HCT116 (cell line): ENCODE data around the gene SVIP. TPM values are rescaled to one million over a fixed set of nuclear protein-coding genes. Genes with fewer than 3 reads are reported as not detected.

Experiments used
- ATAC-seq: fragments of 200-7000 bp; cut with Tn5 transposase; 2 replicates; pipeline ENCODE4 v1.9.1; 2020; ENCODE audit warnings: mild to moderate bottlenecking, moderate library complexity
- BruUV-seq: library from RNA; stranded (reverse); fragments of 400-500 nt; replicated peaks from 2 replicates; lab custom pipeline; 2021; lab: Mats Ljungman, UMichigan
- CTCF ChIA-PET: fragments of 300-600 bp; sonication (Branson Sonifier 250); formaldehyde crosslinking; loops from one replicate; lab custom pipeline; 2021; ENCODE audit warnings: antibody characterized with exemption; lab: Charles Lee
- POLR2A ChIA-PET: fragments of 300-600, 350-600 bp; sonication (Branson Sonifier 250); formaldehyde crosslinking; loops from one replicate; lab custom pipeline; 2021; ENCODE audit warnings: antibody characterized with exemption; lab: Charles Lee
- RAD21 ChIA-PET, 2 experiments: fragments of 300-600 bp; sonication (Branson Sonifier 250); formaldehyde crosslinking; loops; one replicate each; lab custom pipeline; 2023; ENCODE audit warnings: low total read pairs in 2 of 2; ENCODE audit not compliant: uncharacterized antibody in 2 of 2, unreplicated experiment in 2 of 2, low non-redundant PET in 1 of 2; lab: Charles Lee
- DNase-seq: peaks from one replicate; pipeline ENCODE4 v3.0.0-alpha.2; 2010; ENCODE audit warnings: low read depth, low spot score
- H2AFZ ChIP-seq: fragments of 200-600 bp; shearing (Covaris generic), sonication (generic); 2 replicates; pipeline ENCODE4 v1.6.1; 2017; ENCODE audit warnings: low read depth, mixed run types, mixed read lengths, antibody characterized with exemption, low read length; ENCODE audit not compliant: poor library complexity, severe bottlenecking
- H3K27ac ChIP-seq: 2 replicates; pipeline ENCODE4 v1.5.1; 2012; ENCODE audit warnings: low read depth, low read length
- H3K27me3 ChIP-seq: fragments of 200-600 bp; sonication (generic); 2 replicates; pipeline ENCODE4 v1.6.1; 2016; ENCODE audit warnings: mixed run types, low read length, mixed read lengths; ENCODE audit not compliant: insufficient read depth
- H3K36me3 ChIP-seq, 2 experiments: fragments of 200-500 bp in 1 of 2; fragments of 200-600 bp in 1 of 2; sonication (Bioruptor generic) in 1 of 2; sonication (generic) in 1 of 2; 2 replicates each; pipeline versions ENCODE4 v1.5.1 to v1.6.1; 2014 to 2016; ENCODE audit warnings: low read length in 2 of 2, inconsistent platforms in 1 of 2, mixed read lengths in 1 of 2, mixed run types in 1 of 2; ENCODE audit not compliant: insufficient read depth in 2 of 2, control insufficient read depth in 1 of 2
- H3K4me1 ChIP-seq, 2 experiments: fragments of 200-600 bp in 1 of 2; sonication (generic) in 1 of 2; 2 replicates each; pipeline versions ENCODE4 v1.5.1 to v1.6.1; 2012 to 2017; ENCODE audit warnings: low read length in 2 of 2, inconsistent platforms in 1 of 2, mild to moderate bottlenecking in 1 of 2, mixed read lengths in 1 of 2, mixed run types in 1 of 2, moderate library complexity in 1 of 2; ENCODE audit not compliant: insufficient read depth in 2 of 2, control insufficient read depth in 1 of 2
- H3K4me2 ChIP-seq: fragments of 200-600 bp; sonication (generic); 2 replicates; pipeline ENCODE4 v1.6.1; 2017; ENCODE audit warnings: mixed run types, low read length, mixed read lengths
- H3K4me3 ChIP-seq, 2 experiments: fragments of 200-600 bp in 1 of 2; sonication (generic) in 1 of 2; replicated peaks in 1 of 2; 2 replicates each; pipeline ENCODE4 v1.5.1; 2011 to 2016; ENCODE audit warnings: low read length in 2 of 2, control low read depth in 1 of 2, low read depth in 1 of 2, mild to moderate bottlenecking in 1 of 2, mixed read lengths in 1 of 2, mixed run types in 1 of 2
- H3K79me2 ChIP-seq: fragments of 200-600 bp; sonication (generic); 2 replicates; pipeline ENCODE4 v1.6.1; 2017; ENCODE audit warnings: mild to moderate bottlenecking, mixed run types, low read length, moderate library complexity, mixed read lengths; ENCODE audit not compliant: insufficient read depth
- H3K9ac ChIP-seq: fragments of 200-600 bp; sonication (generic); 2 replicates; pipeline ENCODE4 v1.6.1; 2016; ENCODE audit warnings: low read length, mixed read lengths
- H3K9me2 ChIP-seq: fragments of 200-600 bp; sonication (generic), shearing (Covaris generic); 2 replicates; pipeline ENCODE4 v1.6.1; 2017; ENCODE audit warnings: mixed run types, mild to moderate bottlenecking, moderate library complexity; ENCODE audit not compliant: insufficient read depth
- H3K9me3 ChIP-seq, 2 experiments: fragments of 200-500 bp in 1 of 2; fragments of 200-600 bp in 1 of 2; sonication (Bioruptor generic) in 1 of 2; sonication (generic) in 1 of 2; 2 replicates each; pipeline ENCODE4 v1.6.1; 2014 to 2017; ENCODE audit warnings: low read length in 2 of 2, mixed read lengths in 2 of 2, inconsistent platforms in 1 of 2, low read depth in 1 of 2, mild to moderate bottlenecking in 1 of 2, mixed run types in 1 of 2, moderate library complexity in 1 of 2; ENCODE audit not compliant: control insufficient read depth in 1 of 2, insufficient read depth in 1 of 2
- H4K20me1 ChIP-seq: fragments of 200-600 bp; sonication (generic), shearing (Covaris generic); 2 replicates; pipeline ENCODE4 v1.6.1; 2017; ENCODE audit warnings: mixed run types, mild to moderate bottlenecking, moderate library complexity; ENCODE audit not compliant: insufficient read depth
- EGR1 ChIP-seq: IDR thresholded peaks from 2 replicates; pipeline ENCODE4 v1.6.1; 2012; ENCODE audit warnings: low read depth
- ELF1 ChIP-seq: IDR thresholded peaks from 2 replicates; pipeline ENCODE4 v1.6.1; 2012; ENCODE audit warnings: low read depth, borderline replicate concordance
- EZH2 ChIP-seq: fragments of 200-600 bp; sonication (generic); IDR thresholded peaks from 2 replicates; pipeline ENCODE4 v1.6.1; 2017; ENCODE audit warnings: antibody characterized with exemption, mixed run types
- EZH2phosphoT487 ChIP-seq: fragments of 200-600 bp; IDR thresholded peaks from 2 replicates; pipeline ENCODE4 v1.6.1; 2018; ENCODE audit warnings: antibody characterized with exemption, borderline replicate concordance
- JUND ChIP-seq: IDR thresholded peaks from 2 replicates; pipeline ENCODE4 v1.6.1; 2012
- POLR2A ChIP-seq: IDR thresholded peaks from 2 replicates; pipeline ENCODE4 v1.7.0; 2011; ENCODE audit warnings: borderline replicate concordance; ENCODE audit not compliant: insufficient read depth, insufficient read length; ENCODE audit errors: extremely low read depth
- SIN3A ChIP-seq: IDR thresholded peaks from 2 replicates; pipeline ENCODE4 v1.6.1; 2012; ENCODE audit warnings: low read depth
- SP1 ChIP-seq: IDR thresholded peaks from 2 replicates; pipeline ENCODE4 v1.6.1; 2012; ENCODE audit warnings: low read depth
- TCF7L2 ChIP-seq: IDR thresholded peaks from 2 replicates; pipeline ENCODE4 v1.7.0; 2011; ENCODE audit warnings: borderline replicate concordance, inconsistent platforms; ENCODE audit not compliant: insufficient read depth, insufficient read length; ENCODE audit errors: extremely low read depth
- intact Hi-C: fragments of 100-400 bp; cut with micrococcal nuclease; formaldehyde crosslinking; loops from 2 replicates; pipeline ENCODE4 v1.10.0; 2022
- total RNA-seq: library from RNA; stranded (reverse); gene quantifications from one replicate; pipeline ENCODE4 v1.2.1, GENCODE V29; 2021; ENCODE audit not compliant: unreplicated experiment

Gene SVIP
- total RNA-seq, 1 experiment from 2014 or later, result 18.6 TPM

GRCh38 chr11:22832315-22833015, 2.9 kb upstream of the SVIP start:
- Histone ChIP-seq H3K36me3 (no peaks in the 10 kb centered on the region), H3K4me2 (peak overlapping the region; percentile 19; the same call in 1 of the 2 replicates), H3K9me3 (no peaks in the 10 kb centered on the region), H2AFZ (no peak overlapping the region), H3K79me2 (peaks cover 4% of the 10 kb centered on the region; the same call in 1 of the 2 replicates), H3K4me3 (no peak overlapping the region), H3K9ac (no peak overlapping the region), H3K9me2 (no peaks in the 10 kb centered on the region), H3K27me3 (no peaks in the 10 kb centered on the region), H4K20me1 (no peaks in the 10 kb centered on the region), H3K4me1 (peaks cover 0 to 26% of the 10 kb centered on the region in 2 experiments; a peak in 3 of 4 replicates), H3K27ac (no peak overlapping the region)
- ChIA-PET RAD21 (no interaction called here), CTCF (no interaction called here), POLR2A (no interaction called here)
- ATAC-seq (no peak), DNase-seq (peak; percentile 6)
- no TSS peak for BruUV-seq
- intact Hi-C loops, result no loop called here
- TF ChIP-seq EGR1 (no peak), ELF1 (no peak), SP1 (0 out of 2 replicates have a peak, but pooled peaks have one; percentile 19), JUND (0 out of 2 replicates have a peak, but pooled peaks have one; percentile 16)

GRCh38 chr11:22830082-22830414, 447 bp upstream of the SVIP start:
- Histone ChIP-seq H3K79me2 (peaks cover 4% of the 10 kb centered on the region; the same call in 1 of the 2 replicates), H3K27me3 (no peaks in the 10 kb centered on the region), H4K20me1 (no peaks in the 10 kb centered on the region), H3K9me3 (no peaks in the 10 kb centered on the region), H3K36me3 (no peaks in the 10 kb centered on the region; a peak in 1 of 4 replicates), H3K9ac (no peak overlapping the region), H3K27ac (no peak overlapping the region), H2AFZ (peak overlapping the region; percentile 96), H3K4me1 (peaks cover 0 to 26% of the 10 kb centered on the region in 2 experiments; a peak in 3 of 4 replicates), H3K4me3 (peak overlapping the region; percentile 32 to 81), H3K4me2 (peak overlapping the region; percentile 89), H3K9me2 (no peaks in the 10 kb centered on the region)
- no peak for DNase-seq
- no peak for TF ChIP-seq POLR2A
- TF ChIP-seq SIN3A, result no peak
- no peak for TF ChIP-seq EZH2phosphoT487
- no peak for TF ChIP-seq TCF7L2
- TF ChIP-seq EZH2, result no peak
- RAD21 ChIA-PET, result interaction anchor here in 1 of 2 experiments (1.0 kb wide), 1 partner anchor 42 kb away, joined by 4 read pairs; no protein-coding TSS in a partner anchor
- CTCF ChIA-PET, result interaction anchor here (1.2 to 1.7 kb wide), 4 partner anchors 8 to 46 kb away, joined by 3 to 8 read pairs (median 4); no protein-coding TSS in a partner anchor
- POLR2A ChIA-PET, result interaction anchor here (0.7 to 1.3 kb wide), 3 partner anchors 8 to 29 kb away, joined by 3 to 4 read pairs (median 4); no protein-coding TSS in a partner anchor
- BruUV-seq, result no TSS peak
- ATAC-seq, result no peak
- intact Hi-C loops, result no loop called here
